HCT116 (cell line): Measurements from ENCODE around the gene CASKIN2.

Source experiments
- SRF ChIP-seq: IDR thresholded peaks from 2 replicates; pipeline ENCODE4 v1.6.1; 2012; ENCODE audit warnings: low read depth
- TF ChIP-seq, protein P1 (sequence below), 3 experiments: fragments of 200-600 bp in 1 of 3; sonication (generic) in 1 of 3; IDR thresholded peaks in 2 of 3; conservative IDR thresholded peaks in 1 of 3; 2 replicates each; pipeline ENCODE4 v1.5.1; 2012 to 2017; ENCODE audit warnings: low read depth in 2 of 3, low read length in 2 of 3, antibody characterized with exemption in 1 of 3, borderline replicate concordance in 1 of 3, control low read depth in 1 of 3, mild to moderate bottlenecking in 1 of 3, mixed read lengths in 1 of 3, mixed run types in 1 of 3, moderate library complexity in 1 of 3; ENCODE audit not compliant: insufficient read depth in 1 of 3

DNA sequence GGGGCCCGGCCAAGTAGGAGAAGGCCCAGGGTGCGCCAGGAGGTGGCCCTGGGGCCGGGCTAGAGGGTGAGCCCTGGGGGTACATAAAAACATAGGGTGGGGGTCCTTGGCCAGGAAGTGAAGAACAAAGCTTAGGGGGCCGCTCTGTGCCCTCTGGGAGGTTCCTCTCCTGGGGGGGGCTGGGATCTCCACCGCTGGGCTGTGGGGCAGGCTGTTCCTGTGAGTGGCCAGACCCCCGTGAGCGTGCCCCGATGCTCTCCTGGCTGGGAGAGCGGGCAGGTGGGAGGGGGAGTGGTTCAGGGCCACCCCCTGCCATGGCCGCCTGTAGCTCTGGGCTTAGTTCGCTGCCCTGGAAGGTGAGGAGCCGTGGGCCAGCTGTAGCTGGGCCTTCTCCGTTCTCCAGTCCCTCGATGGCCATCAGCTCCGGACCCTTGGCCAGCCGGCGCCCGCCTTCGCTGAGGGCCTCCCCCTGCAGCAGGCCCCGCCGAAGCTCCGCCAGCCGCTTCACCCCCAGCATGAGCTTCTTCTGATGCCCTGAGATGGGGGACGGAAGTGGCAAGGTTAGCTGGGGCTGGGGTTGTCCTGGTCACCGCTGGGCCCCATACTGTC is 12.5 kb downstream of the CASKIN2 start:
- TF ChIP-seq SRF = no peak
- TF ChIP-seq, protein P1, sequence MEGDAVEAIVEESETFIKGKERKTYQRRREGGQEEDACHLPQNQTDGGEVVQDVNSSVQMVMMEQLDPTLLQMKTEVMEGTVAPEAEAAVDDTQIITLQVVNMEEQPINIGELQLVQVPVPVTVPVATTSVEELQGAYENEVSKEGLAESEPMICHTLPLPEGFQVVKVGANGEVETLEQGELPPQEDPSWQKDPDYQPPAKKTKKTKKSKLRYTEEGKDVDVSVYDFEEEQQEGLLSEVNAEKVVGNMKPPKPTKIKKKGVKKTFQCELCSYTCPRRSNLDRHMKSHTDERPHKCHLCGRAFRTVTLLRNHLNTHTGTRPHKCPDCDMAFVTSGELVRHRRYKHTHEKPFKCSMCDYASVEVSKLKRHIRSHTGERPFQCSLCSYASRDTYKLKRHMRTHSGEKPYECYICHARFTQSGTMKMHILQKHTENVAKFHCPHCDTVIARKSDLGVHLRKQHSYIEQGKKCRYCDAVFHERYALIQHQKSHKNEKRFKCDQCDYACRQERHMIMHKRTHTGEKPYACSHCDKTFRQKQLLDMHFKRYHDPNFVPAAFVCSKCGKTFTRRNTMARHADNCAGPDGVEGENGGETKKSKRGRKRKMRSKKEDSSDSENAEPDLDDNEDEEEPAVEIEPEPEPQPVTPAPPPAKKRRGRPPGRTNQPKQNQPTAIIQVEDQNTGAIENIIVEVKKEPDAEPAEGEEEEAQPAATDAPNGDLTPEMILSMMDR (IDR thresholded peaks at IDR 0.05 in 2 of 3, conservative IDR thresholded peaks at IDR 0.05 in 1 of 3; ENCODE audit: borderline replicate concordance in 1 of 3, insufficient read depth in 1 of 3, low read depth in 2 of 3, low read length in 2 of 3) = no peak
